ENCODE data around the gene CCS. TPM values are rescaled to one million over a fixed set of nuclear protein-coding genes. Genes with fewer than 3 reads are reported as not detected.

Gene CCS
- total and polyA plus RNA-seq, 8 donors = 16.9 to 125 (median 20.8) TPM

DNA sequence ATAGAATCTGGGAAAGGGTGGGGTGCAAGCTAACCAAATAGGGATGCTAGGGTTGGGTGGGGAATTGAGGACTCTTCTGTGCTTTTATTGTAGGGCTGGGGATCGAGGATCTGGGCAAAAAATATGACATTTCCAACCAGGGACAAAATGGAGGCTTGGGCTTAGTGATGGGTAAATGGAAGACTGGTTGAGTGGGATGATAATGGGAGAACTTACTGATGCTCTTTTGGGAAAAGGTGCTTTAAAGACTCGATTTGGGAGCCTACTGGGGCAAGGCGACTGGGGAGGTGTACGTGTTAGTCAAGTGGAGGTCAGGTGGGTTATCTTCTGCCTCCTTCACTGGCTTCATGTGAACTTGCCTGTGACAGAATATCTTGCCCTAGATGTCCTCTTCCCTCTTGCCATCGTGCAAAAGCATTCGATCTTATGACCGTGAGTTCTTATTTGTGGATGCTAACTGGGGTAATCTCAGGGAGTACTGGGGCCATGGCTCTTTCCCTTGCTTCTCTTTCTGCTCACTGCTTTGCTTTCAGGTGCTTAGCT is 35.1 kb downstream of the CCS start:
- Histone ChIP-seq H3K9me3 (no peaks in the 10 kb centered on the region), H3K4me1 (peaks cover under 1 to 5% (median 1%) of the 10 kb centered on the region in 3 donors), H3K27me3 (no peaks in the 10 kb centered on the region), H3K4me3 (no peak overlapping the region), H3K27ac (no peak overlapping the region), H3K36me3 (peaks cover 8 to 36% (median 33%) of the 10 kb centered on the region in 3 donors)
- DNase-seq (no peak), FAIRE-seq (no peak), ATAC-seq (no peak)
- intact Hi-C loops (cut with DNase I) = no loop called here
- TF ChIP-seq, protein P1, sequence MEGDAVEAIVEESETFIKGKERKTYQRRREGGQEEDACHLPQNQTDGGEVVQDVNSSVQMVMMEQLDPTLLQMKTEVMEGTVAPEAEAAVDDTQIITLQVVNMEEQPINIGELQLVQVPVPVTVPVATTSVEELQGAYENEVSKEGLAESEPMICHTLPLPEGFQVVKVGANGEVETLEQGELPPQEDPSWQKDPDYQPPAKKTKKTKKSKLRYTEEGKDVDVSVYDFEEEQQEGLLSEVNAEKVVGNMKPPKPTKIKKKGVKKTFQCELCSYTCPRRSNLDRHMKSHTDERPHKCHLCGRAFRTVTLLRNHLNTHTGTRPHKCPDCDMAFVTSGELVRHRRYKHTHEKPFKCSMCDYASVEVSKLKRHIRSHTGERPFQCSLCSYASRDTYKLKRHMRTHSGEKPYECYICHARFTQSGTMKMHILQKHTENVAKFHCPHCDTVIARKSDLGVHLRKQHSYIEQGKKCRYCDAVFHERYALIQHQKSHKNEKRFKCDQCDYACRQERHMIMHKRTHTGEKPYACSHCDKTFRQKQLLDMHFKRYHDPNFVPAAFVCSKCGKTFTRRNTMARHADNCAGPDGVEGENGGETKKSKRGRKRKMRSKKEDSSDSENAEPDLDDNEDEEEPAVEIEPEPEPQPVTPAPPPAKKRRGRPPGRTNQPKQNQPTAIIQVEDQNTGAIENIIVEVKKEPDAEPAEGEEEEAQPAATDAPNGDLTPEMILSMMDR (IDR thresholded peaks at IDR 0.05) = no peak
- WGBS, 2 donors = 87 to 92% methylated on average over 7 of the region's 7 CpGs

- peaks cover 6 to 34% (median 33%) of the 10 kb centered on the region in 3 donors for H3K36me3 ChIP-seq
- FAIRE-seq (no peak), DNase-seq (no peak), ATAC-seq (no peak)
- 85 to 89% methylated on average over 2 of the region's 2 CpGs for WGBS, 2 donors
- no peak overlapping the region for H3K4me3 ChIP-seq
- TF ChIP-seq, protein P1 (IDR thresholded peaks at IDR 0.05) = no peak
- H3K27me3 ChIP-seq = no peaks in the 10 kb centered on the region
- no peaks in the 10 kb centered on the region for H3K4me1 ChIP-seq
- intact Hi-C loops (cut with DNase I) = no loop called here
- H3K9me3 ChIP-seq = no peaks in the 10 kb centered on the region
- no peak overlapping the region for H3K27ac ChIP-seq
Observed at GRCh38 chr11:66629356-66629755, 36.4 kb downstream of the CCS start.

DNA sequence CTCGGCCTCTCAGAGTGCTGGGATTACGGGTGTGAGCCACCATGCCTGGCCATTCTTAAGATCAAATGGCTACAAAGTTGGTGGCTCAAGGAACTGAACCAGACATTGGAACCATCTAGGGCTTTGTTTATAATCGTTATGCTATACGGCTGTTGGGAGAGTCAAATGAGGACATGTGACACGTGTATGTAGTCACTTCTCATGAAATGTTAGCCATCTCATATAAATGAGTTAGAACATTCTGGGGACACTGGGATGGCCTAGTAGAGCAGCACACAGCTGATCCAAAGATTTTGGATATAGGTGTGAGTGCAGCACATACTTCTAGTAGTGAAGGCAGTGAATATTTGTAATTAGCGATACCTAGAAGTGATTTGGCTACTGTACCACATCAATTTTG is 38.9 kb downstream of the CCS start:
- 87 to 88% methylated on average over 6 of the region's 6 CpGs for WGBS, 2 donors
- no peak for FAIRE-seq

GRCh38 chr11:66632952-66633351 is 40.0 kb downstream of the CCS start:
- H3K4me3 ChIP-seq = no peak overlapping the region
- ATAC-seq (no peak), FAIRE-seq (no peak), DNase-seq (no peak)
- no peaks in the 10 kb centered on the region for H3K36me3 ChIP-seq
- 76% methylated on average over 2 of the region's 2 CpGs for WGBS, 2 donors
- H3K27me3 ChIP-seq = no peaks in the 10 kb centered on the region
- H3K27ac ChIP-seq = no peak overlapping the region
- TF ChIP-seq, protein P1 (IDR thresholded peaks at IDR 0.05) = no peak
- H3K9me3 ChIP-seq = no peaks in the 10 kb centered on the region
- H3K4me1 ChIP-seq = peaks cover 0 to 5% (median 0%) of the 10 kb centered on the region in 3 donors
- intact Hi-C loops (cut with DNase I) = no loop called here

More for the DNA sequence above, 38.9 kb downstream of the CCS start:
- intact Hi-C loops (cut with DNase I) = no loop called here
- Histone ChIP-seq H3K27me3 (no peaks in the 10 kb centered on the region), H3K4me1 (no peaks in the 10 kb centered on the region), H3K4me3 (no peak overlapping the region), H3K36me3 (peaks cover 0 to 9% (median 8%) of the 10 kb centered on the region in 3 donors), H3K9me3 (no peaks in the 10 kb centered on the region), H3K27ac (no peak overlapping the region)
- ATAC-seq = no peak
- DNase-seq = no peak
- TF ChIP-seq, protein P1 (IDR thresholded peaks at IDR 0.05) = no peak

GRCh38 chr11:66636411-66636810 is 43.4 kb downstream of the CCS start:
- no peak for FAIRE-seq
- Histone ChIP-seq H3K4me1 (peaks cover 13 to 22% (median 17%) of the 10 kb centered on the region in 3 donors), H3K9me3 (no peaks in the 10 kb centered on the region), H3K27me3 (no peaks in the 10 kb centered on the region), H3K4me3 (no peak overlapping the region), H3K36me3 (peaks cover 0 to 4% (median 2%) of the 10 kb centered on the region in 3 donors), H3K27ac (no peak overlapping the region)
- intact Hi-C loops (cut with DNase I) = no loop called here
- no peak for ATAC-seq
- TF ChIP-seq, protein P1 (IDR thresholded peaks at IDR 0.05) = no peak
- DNase-seq = no peak
- WGBS, 2 donors = 85 to 92% methylated on average over 3 of the region's 3 CpGs
